Astrocyte (in vitro differentiated cells and primary cell): ENCODE measurements around the gene LRIG3.

Source experiments
- EZH2 ChIP-seq: IDR thresholded peaks from 2 replicates; pipeline ENCODE4 v1.6.1; 2012; ENCODE audit warnings: mild to moderate bottlenecking, low read length, inconsistent platforms; ENCODE audit not compliant: insufficient read depth
- TF ChIP-seq, protein P1 (sequence below): IDR thresholded peaks from 2 replicates; pipeline ENCODE4 v1.5.1; 2011; ENCODE audit warnings: low read depth, mild to moderate bottlenecking, inconsistent platforms, low read length, moderate library complexity; ENCODE audit not compliant: insufficient read depth

DNA sequence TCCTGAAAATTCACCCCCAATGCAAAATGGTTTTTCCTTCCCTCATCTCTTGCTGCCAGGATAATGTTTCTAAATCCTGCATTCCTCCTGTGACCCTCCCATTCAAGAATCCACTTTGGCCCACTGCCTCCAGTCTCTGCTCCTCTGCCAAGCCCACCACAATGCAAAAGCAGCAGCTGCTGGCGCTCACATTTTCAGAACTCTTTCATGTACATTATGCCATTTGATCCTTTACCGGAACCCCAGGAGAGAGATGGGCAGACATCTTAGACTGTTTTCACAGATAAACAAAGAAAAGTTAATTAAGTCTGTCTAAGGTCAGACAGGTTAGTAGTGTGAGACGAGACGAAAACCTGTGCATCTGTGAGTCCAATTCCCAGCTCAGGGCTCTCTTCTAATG lies 12.9 kb downstream of the LRIG3 start:
- TF ChIP-seq, protein P1, sequence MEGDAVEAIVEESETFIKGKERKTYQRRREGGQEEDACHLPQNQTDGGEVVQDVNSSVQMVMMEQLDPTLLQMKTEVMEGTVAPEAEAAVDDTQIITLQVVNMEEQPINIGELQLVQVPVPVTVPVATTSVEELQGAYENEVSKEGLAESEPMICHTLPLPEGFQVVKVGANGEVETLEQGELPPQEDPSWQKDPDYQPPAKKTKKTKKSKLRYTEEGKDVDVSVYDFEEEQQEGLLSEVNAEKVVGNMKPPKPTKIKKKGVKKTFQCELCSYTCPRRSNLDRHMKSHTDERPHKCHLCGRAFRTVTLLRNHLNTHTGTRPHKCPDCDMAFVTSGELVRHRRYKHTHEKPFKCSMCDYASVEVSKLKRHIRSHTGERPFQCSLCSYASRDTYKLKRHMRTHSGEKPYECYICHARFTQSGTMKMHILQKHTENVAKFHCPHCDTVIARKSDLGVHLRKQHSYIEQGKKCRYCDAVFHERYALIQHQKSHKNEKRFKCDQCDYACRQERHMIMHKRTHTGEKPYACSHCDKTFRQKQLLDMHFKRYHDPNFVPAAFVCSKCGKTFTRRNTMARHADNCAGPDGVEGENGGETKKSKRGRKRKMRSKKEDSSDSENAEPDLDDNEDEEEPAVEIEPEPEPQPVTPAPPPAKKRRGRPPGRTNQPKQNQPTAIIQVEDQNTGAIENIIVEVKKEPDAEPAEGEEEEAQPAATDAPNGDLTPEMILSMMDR, result no peak
- TF ChIP-seq EZH2, result no peak
